Non-pigmented ciliary epithelial cell (primary cell): Measurements from ENCODE around the gene SLC9A1.
"Not testable (repeated sequence)": the region's sequence is repeated elsewhere in the genome, so short reads cannot be mapped to it uniquely, and the experiment has no call there.

ENCODE experiments used
- DNase-seq: peaks from one replicate; pipeline ENCODE4 v3.0.0-alpha.2; 2010; ENCODE audit warnings: low read depth

SLC9A1 gene

GRCh38 chr1:27154991-27155781 lies at the start of gene SLC9A1:
Gene SLC9A1, minus strand, starts transcription at chr1:27155125. Its CDS starts 791 bp downstream, at chr1:27154334.
- peak; percentile 54 for DNase-seq

- no peak for DNase-seq
Measured at GRCh38 chr1:27203946-27204345, 49.0 kb upstream of the SLC9A1 start.

- no peak for DNase-seq
Measured at GRCh38 chr1:27201295-27201694, 46.4 kb upstream of the SLC9A1 start.

GRCh38 chr1:27193194-27193593 lies 38.3 kb upstream of the SLC9A1 start:
- DNase-seq: no peak

DNA sequence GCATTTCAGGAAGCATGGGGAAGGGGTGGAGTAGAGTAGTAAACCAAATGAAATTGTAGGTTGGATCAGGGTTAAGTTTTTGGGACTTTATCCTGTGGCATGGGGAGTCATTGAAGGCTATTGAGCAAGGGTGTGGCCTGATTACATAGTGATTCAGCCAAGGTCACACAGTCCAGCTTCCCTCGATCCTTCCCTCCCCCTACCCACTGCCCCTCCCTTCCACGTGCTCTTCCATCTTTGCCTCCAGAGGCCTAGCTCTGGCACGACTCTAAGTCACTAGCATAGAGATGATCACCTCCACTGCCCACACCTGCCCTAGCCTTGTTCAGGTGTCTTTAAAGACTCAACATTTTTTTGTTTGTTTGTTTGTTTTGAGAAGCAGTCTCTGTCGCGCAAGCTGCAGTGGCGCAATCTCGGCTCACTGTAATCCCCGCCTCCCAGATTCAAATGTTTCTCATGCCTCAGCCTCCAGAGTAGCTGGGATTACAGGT lies 37.2 kb upstream of the SLC9A1 start:
- no peak for DNase-seq

GRCh38 chr1:27184665-27185064 lies 29.7 kb upstream of the SLC9A1 start:
- DNase-seq: not testable (repeated sequence)

- no peak for DNase-seq
Measured at GRCh38 chr1:27179979-27180378, 25.1 kb upstream of the SLC9A1 start.

- DNase-seq: no peak
Measured at GRCh38 chr1:27179379-27179778, 24.5 kb upstream of the SLC9A1 start.

- no peak for DNase-seq
Measured at GRCh38 chr1:27176954-27177353, 22.0 kb upstream of the SLC9A1 start.

- no peak for DNase-seq
Measured at GRCh38 chr1:27176323-27176722, 21.4 kb upstream of the SLC9A1 start.

DNA sequence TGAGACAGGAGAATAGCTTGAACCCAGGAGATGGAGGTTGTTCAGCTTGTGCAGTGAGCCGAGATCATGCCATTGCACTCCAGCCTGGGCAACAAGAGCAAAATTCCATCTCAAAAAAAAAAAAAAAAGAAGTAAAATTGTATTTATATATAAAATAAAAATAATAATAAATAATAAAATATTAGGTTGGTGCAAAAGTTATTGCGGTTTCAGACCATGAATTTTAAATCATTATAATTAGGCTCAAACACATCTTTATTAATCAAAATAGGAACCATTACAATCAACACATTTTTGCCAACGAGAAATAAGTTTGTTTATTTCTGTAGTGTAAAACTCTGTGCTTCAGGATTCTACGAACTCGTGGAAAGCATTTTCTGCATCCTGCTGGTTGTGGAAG lies 18.1 kb upstream of the SLC9A1 start:
- not testable (repeated sequence) for DNase-seq

GRCh38 chr1:27166929-27167328 lies 12.0 kb upstream of the SLC9A1 start:
- no peak for DNase-seq

GRCh38 chr1:27166351-27166802 lies 11.5 kb upstream of the SLC9A1 start:
- DNase-seq: no peak

GRCh38 chr1:27163093-27163492 lies 8.2 kb upstream of the SLC9A1 start:
- no peak for DNase-seq

DNA sequence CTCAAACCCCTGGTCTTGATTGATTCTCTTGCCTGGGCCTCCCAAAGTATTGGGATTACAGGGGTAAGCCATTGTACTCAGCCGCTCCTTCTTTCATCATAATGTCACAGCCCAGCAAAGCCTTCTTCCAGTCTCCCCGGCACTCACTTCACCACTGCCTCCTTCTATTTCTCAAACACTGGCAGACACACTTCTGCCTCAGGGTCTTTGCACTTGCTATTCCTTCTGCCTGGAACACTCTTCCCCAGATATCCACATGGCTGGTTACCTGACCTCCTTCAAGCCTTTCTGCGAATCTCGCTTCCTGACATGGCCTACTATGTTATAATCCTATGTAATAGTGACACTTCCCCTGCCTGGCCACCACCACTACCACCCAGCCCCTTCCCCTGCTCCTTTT lies 7.2 kb upstream of the SLC9A1 start:
- no peak for DNase-seq

GRCh38 chr1:27161594-27161993 lies 6.7 kb upstream of the SLC9A1 start:
- DNase-seq: no peak

DNA sequence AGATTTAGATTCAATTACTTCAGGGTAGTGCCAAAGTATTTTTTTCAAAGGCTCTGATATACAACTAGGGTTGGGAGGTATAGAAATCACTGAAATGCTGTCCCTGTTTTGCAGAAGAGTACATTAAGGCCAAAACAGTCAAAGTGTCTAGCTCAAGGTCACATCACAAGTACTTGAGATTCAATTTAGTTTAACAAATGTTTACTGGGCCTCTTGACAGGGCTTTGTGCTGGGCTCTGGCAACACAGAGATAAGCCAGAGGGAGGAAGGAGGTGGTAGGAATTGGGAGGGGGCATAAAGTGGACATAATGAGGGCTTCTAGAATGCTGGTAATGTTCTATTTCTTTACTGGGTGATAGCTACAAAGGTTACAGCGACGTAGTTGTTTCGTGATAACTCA lies 2.3 kb upstream of the SLC9A1 start:
- no peak for DNase-seq

GRCh38 chr1:27154469-27154990 lies 395 bp downstream of the SLC9A1 start:
- DNase-seq: no peak

DNA sequence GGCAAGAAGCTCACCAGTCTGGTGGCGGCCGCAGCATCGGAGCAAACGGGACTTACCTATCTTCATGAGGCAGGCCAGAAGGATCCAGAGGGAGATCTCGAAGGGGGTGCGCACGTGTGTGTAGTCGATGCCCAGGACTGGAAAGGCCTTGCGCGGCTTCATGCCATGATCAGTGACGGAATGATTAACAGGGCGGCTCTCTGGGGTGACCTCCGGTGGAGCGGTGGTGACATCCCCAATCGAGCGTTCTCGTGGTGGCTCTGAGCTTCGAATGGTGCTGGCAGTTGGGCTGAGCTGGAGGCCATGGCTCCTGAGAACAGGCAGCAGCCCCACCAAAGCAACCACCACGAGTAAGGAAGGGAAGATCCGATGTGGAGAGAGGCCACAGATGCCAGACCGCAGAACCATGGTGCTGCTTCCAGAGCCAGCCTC lies 982 bp downstream of the SLC9A1 start:
- no peak for DNase-seq

DNA sequence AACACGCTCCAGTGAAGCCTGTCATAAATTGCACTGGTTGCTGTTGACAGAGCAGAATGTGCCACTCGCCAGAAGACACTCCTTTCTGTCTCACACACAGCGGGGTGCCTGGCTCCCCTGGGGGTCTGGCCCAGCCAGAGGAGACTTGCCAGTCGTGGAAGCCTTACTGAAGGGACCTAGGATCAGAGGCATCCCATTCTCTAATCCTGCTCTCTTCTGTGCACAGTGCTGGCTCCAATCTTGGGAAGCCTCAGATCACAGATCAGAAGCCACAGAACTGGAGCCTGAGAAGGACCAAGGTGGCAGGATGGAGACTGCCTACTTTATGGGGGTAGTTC lies 1.4 kb downstream of the SLC9A1 start:
- DNase-seq: no peak

- no peak for DNase-seq
Measured at GRCh38 chr1:27152829-27153548, 1.9 kb downstream of the SLC9A1 start.

GRCh38 chr1:27152004-27152828 lies 2.7 kb downstream of the SLC9A1 start:
- no peak for DNase-seq
